ENCODE measurements around the gene CD59.
A peak's percentile ranks its signal among the peaks of the same experiment; 100 is the strongest.
"Not testable (repeated sequence)": the region's sequence is repeated elsewhere in the genome, so short reads cannot be mapped to it uniquely, and the experiment has no call there.

CD59 gene

DNA sequence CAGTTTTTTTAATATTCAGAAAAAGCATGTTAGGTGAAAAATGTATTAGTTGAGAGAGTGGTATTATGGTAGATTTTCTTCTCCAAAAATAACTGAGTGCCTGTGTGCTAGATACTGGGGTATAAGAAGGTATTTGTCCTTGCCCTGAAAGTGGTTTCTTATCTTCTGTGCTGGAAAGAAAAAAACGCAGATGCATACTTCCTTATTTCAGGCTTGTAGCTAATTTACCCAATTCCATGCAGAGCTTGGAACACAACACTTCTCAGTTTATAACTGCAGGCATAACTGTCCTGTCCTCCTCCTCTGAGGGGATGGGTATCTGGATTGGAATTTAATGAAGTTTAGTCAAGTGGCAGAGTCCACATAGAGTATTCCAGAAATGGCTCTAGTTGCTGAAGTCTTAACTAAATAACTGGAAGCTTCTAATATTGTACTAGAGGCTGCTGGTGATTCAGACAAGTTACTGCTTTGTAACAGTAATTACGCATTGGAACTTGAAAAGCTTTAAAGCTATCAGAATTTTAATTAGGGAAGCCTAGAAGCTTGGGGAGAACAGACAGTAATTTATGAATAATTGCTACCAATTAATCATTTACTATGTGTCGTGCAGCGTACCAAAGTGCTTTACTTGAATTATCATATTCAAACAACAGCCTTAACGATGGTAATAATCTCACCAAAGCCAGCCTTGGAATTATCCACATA, 22.9 kb downstream of the CD59 start:
- no peak for DNase-seq

- no peak for DNase-seq
These were observed 23.8 kb downstream of the CD59 start for GRCh38 chr11:33712436-33712835.

GRCh38 chr11:33709466-33709865, 26.8 kb downstream of the CD59 start:
- no peak for DNase-seq

DNA sequence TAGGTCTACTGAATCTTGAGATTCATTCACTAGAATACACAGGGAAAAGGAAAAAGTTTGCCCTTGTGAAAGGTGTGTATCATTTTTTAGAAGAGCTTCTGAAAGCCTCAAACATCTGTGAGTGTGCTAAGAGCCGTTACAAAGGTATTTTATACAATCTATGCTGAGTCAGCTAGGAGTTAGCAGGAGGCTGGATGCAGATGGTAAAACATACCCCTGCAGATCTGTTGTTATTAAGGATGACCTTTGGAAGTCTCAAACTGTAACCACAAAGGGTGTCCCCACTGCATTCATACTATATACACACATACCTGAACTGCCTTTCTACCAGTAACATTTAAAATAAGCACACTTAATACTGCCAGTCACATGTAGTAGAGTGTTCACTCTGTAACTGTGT, 27.2 kb downstream of the CD59 start:
- no peak for DNase-seq

GRCh38 chr11:33707831-33708230, 28.4 kb downstream of the CD59 start:
- not testable (repeated sequence) for DNase-seq

GRCh38 chr11:33706966-33707365, 29.3 kb downstream of the CD59 start:
- DNase-seq, result no peak

DNA sequence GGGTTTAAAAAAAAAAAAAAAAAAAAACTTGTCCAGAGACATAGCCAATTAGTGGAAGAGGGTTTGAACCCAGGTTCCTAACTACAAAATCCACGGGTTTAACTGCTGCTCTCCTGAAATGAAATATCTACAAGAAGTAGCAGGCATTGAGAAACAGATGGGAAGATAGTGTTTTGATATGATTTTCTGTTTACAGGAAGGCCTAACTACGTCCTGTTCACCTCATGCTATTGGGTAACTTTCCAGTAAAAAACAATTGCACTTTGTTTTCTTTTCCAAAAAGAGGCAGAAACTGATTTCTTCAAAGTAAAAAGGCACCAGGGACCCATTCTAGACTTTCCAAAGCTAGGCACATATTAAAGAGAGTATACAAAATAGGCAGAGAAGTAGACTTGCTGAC, 29.7 kb downstream of the CD59 start:
- no peak for DNase-seq

- DNase-seq, result no peak
These were observed 31.8 kb downstream of the CD59 start for GRCh38 chr11:33704240-33705002.

- no peak for DNase-seq
These were observed 32.4 kb downstream of the CD59 start for GRCh38 chr11:33703788-33704187.

DNA sequence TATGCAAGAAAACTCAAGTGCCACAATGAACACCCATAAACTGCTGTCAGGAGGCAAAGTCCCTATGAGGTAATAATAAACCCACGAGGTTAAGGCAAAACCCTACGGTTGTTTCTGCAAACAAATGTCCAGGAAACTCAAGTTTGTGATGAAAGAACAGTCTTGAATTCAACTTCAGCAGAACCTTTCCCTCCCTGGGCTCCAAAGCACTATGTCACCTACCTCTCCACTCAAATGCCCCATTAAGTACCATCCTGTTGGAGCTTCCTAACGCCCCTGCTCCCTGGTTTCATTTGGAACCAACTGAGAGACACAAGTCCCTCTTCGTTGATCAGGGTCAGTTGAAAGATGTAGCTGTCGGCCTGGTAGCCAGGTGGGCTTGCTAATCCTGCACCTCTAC, 33.0 kb downstream of the CD59 start:
- DNase-seq, result no peak

DNA sequence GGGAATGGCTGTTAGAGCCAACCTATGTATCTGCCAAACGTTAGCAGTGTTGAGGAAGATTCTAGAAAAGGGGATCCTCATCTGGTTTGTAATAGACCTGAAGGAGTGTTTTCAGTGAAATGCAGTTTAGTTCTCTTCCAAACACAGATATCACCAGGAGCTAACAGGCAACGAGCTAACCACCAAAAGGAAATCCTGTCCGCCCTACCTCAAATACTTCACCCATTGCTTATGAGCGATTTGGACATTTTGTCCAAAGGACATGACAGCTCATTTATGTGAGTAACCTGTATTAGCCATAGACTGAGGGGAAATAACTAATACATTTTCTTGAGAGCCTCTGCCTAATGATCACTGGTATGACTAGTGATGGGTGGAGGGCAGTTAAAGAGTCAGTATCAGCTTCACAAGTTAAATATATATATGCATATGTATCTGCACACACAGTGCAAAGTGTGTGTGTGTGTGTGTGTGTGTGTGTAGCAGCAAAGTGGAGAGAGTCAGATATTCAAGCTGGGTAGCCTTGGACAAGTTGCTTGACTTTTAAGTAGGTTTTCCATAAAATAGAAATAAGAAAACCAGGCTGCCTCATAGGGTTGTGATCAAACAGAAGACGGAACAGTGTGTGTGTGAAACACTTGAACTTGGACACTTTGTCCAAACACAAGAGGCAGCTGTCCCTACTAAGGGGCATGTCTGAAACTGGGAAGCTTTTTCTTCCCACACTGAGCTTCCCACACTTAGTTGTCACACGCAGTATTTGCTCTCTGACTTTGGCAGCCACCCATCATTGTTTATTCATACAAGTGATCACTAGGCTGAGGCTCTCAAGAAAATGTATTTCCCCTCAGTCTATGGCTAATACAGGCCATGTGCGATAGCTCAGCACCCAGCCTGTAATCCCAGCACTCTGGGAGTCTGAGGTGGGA, 34.7 kb downstream of the CD59 start:
- DNase-seq, result no peak

- DNase-seq, result peak; percentile 87
These were observed 35.5 kb downstream of the CD59 start, which contains the start of gene C11orf91 for GRCh38 chr11:33700502-33701271. Gene C11orf91 (minus strand): TSS chr11:33700826. CDS start chr11:33700740, 86 bp downstream.

DNA sequence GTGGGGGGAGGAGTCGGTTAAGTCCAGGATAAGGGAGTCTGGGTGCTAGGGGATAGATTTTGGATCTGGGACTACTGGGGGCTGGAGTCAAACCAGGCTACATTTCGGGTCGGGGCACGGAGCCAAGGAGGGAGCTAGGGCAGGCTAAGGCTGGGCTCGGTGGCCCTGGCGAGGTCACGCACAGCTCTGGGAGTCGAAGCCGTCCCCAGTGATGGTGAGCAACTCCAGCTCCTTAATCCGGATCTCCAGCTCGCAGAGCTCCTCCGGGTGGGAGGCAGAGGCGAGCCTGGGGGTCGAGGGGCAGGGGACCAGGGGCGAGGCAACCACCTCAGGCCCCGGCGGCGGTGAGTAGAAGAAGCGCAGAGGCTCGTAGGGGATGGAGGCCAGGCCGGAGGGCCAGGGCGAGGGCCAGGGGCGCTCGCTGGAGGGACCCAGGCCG, 36.1 kb downstream of the CD59 start:
- DNase-seq, result no peak

DNA sequence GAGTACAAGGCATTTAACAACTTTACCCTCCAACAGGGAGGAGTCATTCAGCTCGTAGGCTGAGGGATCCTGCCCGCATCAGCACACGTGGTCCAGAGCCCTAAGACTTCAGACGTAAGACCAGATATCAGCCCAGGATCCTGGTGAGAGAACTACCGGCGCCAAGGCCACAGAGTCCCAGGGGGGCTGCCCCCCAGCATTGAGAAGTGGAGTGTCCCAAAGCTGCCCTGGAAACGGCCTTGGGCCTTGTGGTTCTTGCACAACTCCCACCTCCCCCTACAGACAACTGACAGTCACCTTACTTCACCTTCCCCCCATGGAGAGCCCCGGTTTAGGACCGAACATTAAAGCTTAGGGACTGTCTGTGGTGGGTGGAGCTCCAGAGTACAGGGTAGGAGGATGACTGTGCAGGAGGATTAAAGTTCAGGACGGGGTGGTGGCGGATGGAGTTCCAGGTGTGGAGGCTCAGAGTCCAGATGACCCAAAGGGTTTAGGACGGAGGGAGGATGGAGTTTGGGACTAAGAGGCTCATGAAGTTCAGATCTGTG, 36.6 kb downstream of the CD59 start:
- no peak for DNase-seq

DNA sequence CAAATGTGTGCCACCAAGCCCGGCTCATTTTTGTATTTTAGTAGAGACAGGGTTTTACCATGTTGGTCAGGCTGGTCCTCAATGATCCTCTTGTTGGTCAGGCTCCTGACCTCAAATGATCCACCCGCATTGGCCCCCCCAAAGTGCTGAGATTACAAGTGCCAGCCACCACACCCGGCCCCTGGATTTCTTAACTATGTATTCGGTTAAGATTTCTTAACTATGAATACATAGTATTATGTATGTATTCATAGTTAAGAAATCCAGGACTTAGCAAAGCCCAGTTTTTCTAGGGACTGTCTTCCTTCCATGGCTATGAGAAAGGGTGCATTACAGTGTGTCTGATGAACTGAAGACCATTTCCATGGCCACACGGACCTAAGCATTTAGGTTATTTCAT, 37.3 kb downstream of the CD59 start:
- no peak for DNase-seq

GRCh38 chr11:33697997-33698396, 38.2 kb downstream of the CD59 start:
- no peak for DNase-seq

DNA sequence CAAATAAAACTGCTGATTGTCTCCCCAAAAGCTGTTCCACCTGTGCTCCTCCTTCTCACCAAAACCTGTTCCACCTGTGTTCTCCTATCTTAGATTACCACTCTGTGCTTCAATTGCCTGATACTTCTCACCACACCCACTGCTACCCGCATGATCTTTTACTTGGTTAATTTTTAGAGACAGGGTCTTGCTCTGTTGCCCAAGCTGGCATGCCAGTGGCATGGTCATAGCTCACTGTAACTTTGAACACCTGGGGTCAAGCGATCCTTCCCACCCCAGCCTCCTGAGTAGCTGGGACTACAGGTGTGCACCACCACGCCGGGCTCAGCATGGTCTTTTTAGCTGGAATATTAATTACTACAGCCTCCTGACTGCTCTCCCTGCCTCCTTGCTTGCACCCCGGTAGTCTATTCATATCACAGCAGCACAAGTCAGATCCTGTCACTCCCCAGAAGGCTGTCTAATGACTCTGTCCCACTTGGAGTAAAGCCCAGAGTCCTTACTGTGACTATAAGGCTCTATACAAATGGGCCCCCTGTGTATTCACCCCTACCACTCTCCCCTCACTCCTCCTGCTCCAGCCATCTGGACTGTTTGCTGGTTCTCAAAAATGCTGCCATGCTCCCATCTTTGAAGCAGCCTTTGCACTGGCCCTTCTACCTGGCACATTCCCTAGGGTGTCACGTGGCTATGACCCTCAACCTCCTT, 39.1 kb downstream of the CD59 start:
- no peak for DNase-seq

- DNase-seq, result no peak
These were observed 39.8 kb downstream of the CD59 start for GRCh38 chr11:33696411-33696810.

DNA sequence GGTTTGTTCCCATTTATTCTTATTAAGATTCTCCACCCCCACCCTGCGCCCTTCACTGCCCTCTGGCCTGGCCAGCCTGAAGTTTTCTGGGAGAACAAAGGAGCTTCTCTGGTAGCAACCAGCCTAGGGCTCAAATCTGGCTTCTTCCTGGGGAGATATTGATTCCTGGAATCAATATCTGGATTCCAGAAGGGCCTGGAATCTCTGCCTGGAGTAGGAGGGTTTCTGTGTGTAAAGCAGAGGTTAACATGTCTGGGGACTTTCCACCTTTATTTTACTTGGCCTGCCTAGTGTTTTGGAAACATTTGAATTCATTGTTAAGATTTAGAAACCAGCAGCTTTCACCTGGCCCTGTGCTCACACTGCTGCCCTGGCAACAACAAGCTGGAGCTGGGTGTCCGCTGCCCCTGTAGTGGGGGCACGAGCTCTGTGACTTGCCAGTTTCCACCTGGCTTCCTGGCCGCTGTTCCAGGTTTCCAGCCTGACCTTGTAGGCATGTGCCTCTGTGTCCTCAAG, 41.1 kb downstream of the CD59 start:
- DNase-seq, result no peak

DNA sequence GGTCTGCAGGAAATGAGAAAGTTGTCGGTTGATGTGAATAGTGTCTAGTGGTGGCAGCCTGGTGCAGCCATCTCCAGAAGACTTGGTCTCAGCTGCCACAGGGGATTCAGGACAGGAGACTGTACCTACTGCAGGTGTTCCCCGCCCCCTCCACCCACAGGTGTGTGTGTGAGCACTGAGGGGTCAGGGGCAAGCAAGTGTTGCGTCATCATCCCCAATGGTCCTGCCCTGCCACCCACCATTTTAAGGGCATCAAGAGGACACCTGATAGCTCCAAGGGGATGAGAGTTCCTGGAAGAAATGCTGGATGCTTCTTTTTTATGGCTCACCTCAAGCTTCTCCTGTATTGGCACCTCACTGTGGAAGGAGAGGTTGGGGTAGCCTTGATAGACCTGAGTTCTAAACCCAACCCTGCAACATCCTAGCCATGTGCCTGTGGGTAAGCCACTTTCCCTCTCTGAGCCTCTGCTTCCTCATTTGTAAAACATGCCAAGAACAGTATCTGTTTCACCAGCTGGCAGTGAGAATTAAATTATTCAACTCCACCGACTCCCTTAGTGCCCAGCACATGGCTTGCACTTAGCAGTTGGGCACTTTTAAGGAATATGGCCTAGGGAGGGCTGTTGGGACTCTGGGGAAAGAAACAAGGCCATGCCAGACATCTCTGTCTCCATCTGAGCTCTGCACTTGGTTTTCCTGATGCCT, 41.7 kb downstream of the CD59 start:
- no peak for DNase-seq

DNA sequence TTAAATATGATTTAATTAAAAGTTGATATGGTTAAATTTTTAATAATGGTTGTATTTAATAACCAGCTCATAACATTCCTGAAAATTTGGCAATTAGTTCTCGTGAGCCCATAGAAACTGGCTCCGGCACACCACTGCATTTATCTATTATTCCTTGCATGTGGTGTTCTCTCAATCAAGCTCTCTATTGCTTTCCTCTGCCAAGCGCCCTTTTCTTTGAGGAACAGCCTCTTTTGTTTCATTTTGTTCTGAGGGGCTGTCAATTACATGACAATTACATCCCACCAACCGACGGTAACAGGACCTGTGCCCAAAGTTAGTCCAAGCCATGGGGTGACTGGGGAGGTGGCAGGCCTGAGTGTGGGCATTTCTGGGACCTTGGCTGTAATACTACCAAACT, 43.7 kb downstream of the CD59 start:
- no peak for DNase-seq

Measured in activated gamma-delta T cell (primary cell).